HG02759 (cell line): Measurements from ENCODE around the gene KRTAP2-1.
"Not testable (repeated sequence)": the region's sequence is repeated elsewhere in the genome, so short reads cannot be mapped to it uniquely, and the experiment has no call there.

Experiments
- ATAC-seq: cut with Tn5 transposase; IDR thresholded peaks from one replicate; pipeline ENCODE4 v1.9.1; 2021; ENCODE audit warnings: mild to moderate bottlenecking, moderate library complexity; ENCODE audit not compliant: unreplicated experiment

KRTAP2-1 gene

GRCh38 chr17:41013606-41014005 is 33.5 kb downstream of the KRTAP2-1 start:
- ATAC-seq, result no peak

GRCh38 chr17:41013181-41013580 is 33.9 kb downstream of the KRTAP2-1 start:
- no peak for ATAC-seq

GRCh38 chr17:41012326-41013120 is 34.6 kb downstream of the KRTAP2-1 start:
- ATAC-seq, result no peak

GRCh38 chr17:41010441-41010840 is 36.7 kb downstream of the KRTAP2-1 start:
- ATAC-seq, result no peak

GRCh38 chr17:41009936-41010335 is 37.2 kb downstream of the KRTAP2-1 start:
- ATAC-seq, result no peak

- no peak for ATAC-seq
These were observed 37.8 kb downstream of the KRTAP2-1 start for GRCh38 chr17:41009301-41009760.

- no peak for ATAC-seq
These were observed 38.3 kb downstream of the KRTAP2-1 start, which contains the start of gene KRTAP3-1 for GRCh38 chr17:41008811-41009210. TSS of gene KRTAP3-1 (minus strand) at chr17:41009128. CDS start at chr17:41009074, 54 bp downstream.

GRCh38 chr17:41004397-41004796 is 42.7 kb downstream of the KRTAP2-1 start:
- ATAC-seq, result no peak

GRCh38 chr17:41003926-41004325 is 43.2 kb downstream of the KRTAP2-1 start:
- no peak for ATAC-seq

- no peak for ATAC-seq
These were observed 44.3 kb downstream of the KRTAP2-1 start for GRCh38 chr17:41002814-41003213.

- ATAC-seq, result no peak
These were observed 45.3 kb downstream of the KRTAP2-1 start for GRCh38 chr17:41001795-41002194.

GRCh38 chr17:40999563-40999962 is 47.6 kb downstream of the KRTAP2-1 start, which contains the start of gene KRTAP3-2:
TSS of gene KRTAP3-2 (minus strand) at chr17:40999906. CDS start at chr17:40999853, 53 bp downstream.
- ATAC-seq, result not testable (repeated sequence)

- ATAC-seq, result no peak
These were observed 49.8 kb downstream of the KRTAP2-1 start for GRCh38 chr17:40997361-40997760.

GRCh38 chr17:40996829-40997228 is 50.3 kb downstream of the KRTAP2-1 start:
- ATAC-seq, result no peak
